AG04449 (cell line): ENCODE data around the gene BOK.

Experiments
- CTCF ChIA-PET: fragments of 350-600 bp; formaldehyde crosslinking; extraction: SDS; loops from one replicate; lab custom pipeline; 2021; ENCODE audit warnings: antibody characterized with exemption; lab: Yijun Ruan, JAX
- POLR2A ChIA-PET: fragments of 400-600, 350-600 bp; formaldehyde crosslinking; extraction: SDS; loops from one replicate; lab custom pipeline; 2020; ENCODE audit warnings: antibody characterized with exemption, inconsistent platforms; lab: Yijun Ruan, JAX
- DNase-seq: peaks from one replicate; pipeline ENCODE4 v3.0.0-alpha.2; 2010; ENCODE audit warnings: low read depth, low spot score
- H3K4me3 ChIP-seq: 2 replicates; pipeline ENCODE4 v1.5.1; 2011; ENCODE audit warnings: low read depth, mild to moderate bottlenecking, control low read depth, low read length
- CTCF ChIP-seq: IDR thresholded peaks from one replicate; pipeline ENCODE4 v1.5.1; 2011; ENCODE audit warnings: mild to moderate bottlenecking, moderate library complexity, low read length, control low read depth, inconsistent platforms; ENCODE audit not compliant: insufficient read depth; ENCODE audit errors: missing control alignments

The BOK gene

GRCh38 chr2:241573741-241574140 lies 15.2 kb downstream of the BOK start:
- DNase-seq, result no peak
- ChIA-PET CTCF (interaction anchor here (1.0 kb wide), 1 partner anchor 36 kb away, joined by 3 read pairs; no protein-coding TSS in a partner anchor), POLR2A (interaction anchor here (1.4 kb wide), 1 partner anchor 11 kb away, joined by 3 read pairs; no protein-coding TSS in a partner anchor)
- no peak overlapping the region for H3K4me3 ChIP-seq
- no peak for TF ChIP-seq CTCF

- no peak for TF ChIP-seq CTCF
- DNase-seq, result no peak
- POLR2A ChIA-PET, result interaction anchor here (1.4 kb wide), 1 partner anchor 12 kb away, joined by 3 read pairs; no protein-coding TSS in a partner anchor
- CTCF ChIA-PET, result no interaction called here
- H3K4me3 ChIP-seq, result no peak overlapping the region
These were observed 16.5 kb downstream of the BOK start for GRCh38 chr2:241574911-241575623.

- CTCF ChIA-PET, result no interaction called here
- POLR2A ChIA-PET, result no interaction called here
These were observed 17.2 kb downstream of the BOK start for GRCh38 chr2:241575624-241576292.

GRCh38 chr2:241576293-241576654 lies 17.7 kb downstream of the BOK start:
- ChIA-PET POLR2A (no interaction called here), CTCF (no interaction called here)
- DNase-seq, result no peak
- no peak overlapping the region for H3K4me3 ChIP-seq
- TF ChIP-seq CTCF, result no peak

More at GRCh38 chr2:241575624-241576292, 17.2 kb downstream of the BOK start:
- TF ChIP-seq CTCF, result no peak
- no peak for DNase-seq
- H3K4me3 ChIP-seq, result no peak overlapping the region

GRCh38 chr2:241577413-241578122 lies 19.0 kb downstream of the BOK start:
- DNase-seq, result no peak
- no peak overlapping the region for H3K4me3 ChIP-seq
- TF ChIP-seq CTCF, result no peak
- CTCF ChIA-PET, result no interaction called here
- POLR2A ChIA-PET, result no interaction called here

GRCh38 chr2:241579281-241579680 lies 20.7 kb downstream of the BOK start:
- no peak for DNase-seq
- ChIA-PET POLR2A (no interaction called here), CTCF (interaction anchor here (1.0 kb wide), 1 partner anchor 31 kb away, joined by 3 read pairs; no protein-coding TSS in a partner anchor)
- no peak overlapping the region for H3K4me3 ChIP-seq
- no peak for TF ChIP-seq CTCF
